B cell (primary cell): ENCODE measurements around the gene BCL11A. TPM values are rescaled to one million over a fixed set of nuclear protein-coding genes. Genes with fewer than 3 reads are reported as not detected.

Source experiments
- ATAC-seq: fragments of 200-7000 bp; cut with Tn5 transposase; one replicate; pipeline ENCODE4 v1.10.0; 2021; ENCODE audit warnings: low read depth, mild to moderate bottlenecking, moderate number of reproducible peaks, moderate library complexity
- CTCF ChIA-PET: fragments of 350-600 bp; sonication (Branson Sonifier 250); formaldehyde crosslinking; loops from one replicate; lab custom pipeline; 2021; ENCODE audit warnings: antibody characterized with exemption, inconsistent platforms; lab: Charles Lee
- POLR2A ChIA-PET: fragments of 350-600 bp; sonication (Branson Sonifier 250); formaldehyde crosslinking; loops from one replicate; lab custom pipeline; 2021; ENCODE audit warnings: antibody characterized with exemption; lab: Charles Lee
- DNase-seq: peaks from one replicate; pipeline ENCODE4 v3.0.0; 2013
- H2AFZ ChIP-seq: 2 replicates; pipeline ENCODE4 v1.6.1; 2012; ENCODE audit warnings: mild to moderate bottlenecking, low read depth, low read length; ENCODE audit not compliant: insufficient read depth, poor library complexity, severe bottlenecking
- H3K27ac ChIP-seq, 2 donors: 1 replicate in 1 of 2; 2 replicates in 1 of 2; pipeline ENCODE4 v1.5.1; 2012 to 2013; ENCODE audit warnings: low read length in 2 of 2, mild to moderate bottlenecking in 2 of 2, moderate library complexity in 1 of 2
- H3K27me3 ChIP-seq, 4 experiments: fragments of 200-600 bp in 1 of 4; sonication (generic) in 1 of 4; replicated peaks in 1 of 4; 1 replicate in 2 of 4; 2 replicates in 2 of 4; pipeline versions ENCODE4 v1.6.1 to v1.7.0; 2013 to 2016; ENCODE audit warnings: low read length in 3 of 4, mild to moderate bottlenecking in 2 of 4, mixed read lengths in 1 of 4, moderate library complexity in 1 of 4; ENCODE audit not compliant: insufficient read depth in 4 of 4, control insufficient read depth in 3 of 4; ENCODE audit errors: control extremely low read depth in 1 of 4
- H3K36me3 ChIP-seq, 2 experiments: replicated peaks in 1 of 2; 1 replicate in 1 of 2; 2 replicates in 1 of 2; pipeline versions ENCODE4 v1.6.1 to v1.7.1; 2013; ENCODE audit warnings: low read length in 1 of 2; ENCODE audit not compliant: insufficient read depth in 2 of 2, control insufficient read depth in 1 of 2; ENCODE audit errors: control extremely low read depth in 1 of 2, extremely low read depth in 1 of 2
- H3K4me1 ChIP-seq, 2 donors: fragments of 200-600 bp in 1 of 2; sonication (generic) in 1 of 2; 1 replicate in 1 of 2; 2 replicates in 1 of 2; pipeline versions ENCODE4 v1.5.1 to v1.6.1; 2013 to 2017; ENCODE audit warnings: low read length in 2 of 2; ENCODE audit not compliant: control insufficient read depth in 2 of 2, insufficient read depth in 2 of 2
- H3K4me2 ChIP-seq: replicated peaks from 2 replicates; pipeline ENCODE3; 2012; ENCODE audit warnings: mild to moderate bottlenecking, low read depth, low read length; ENCODE audit not compliant: poor library complexity, severe bottlenecking
- H3K4me3 ChIP-seq, 5 experiments: fragments of 200-600 bp in 1 of 5; sonication (generic) in 1 of 5; 1 replicate in 3 of 5; 2 replicates in 2 of 5; pipeline versions ENCODE4 v1.5.1 to v1.7.0; 2011 to 2016; ENCODE audit warnings: low read length in 4 of 5, mild to moderate bottlenecking in 4 of 5, low read depth in 2 of 5, control low read depth in 1 of 5, moderate library complexity in 1 of 5; ENCODE audit not compliant: insufficient read depth in 1 of 5; ENCODE audit errors: control extremely low read depth in 1 of 5, extremely low read depth in 1 of 5
- H3K79me2 ChIP-seq: fragments of 200-600 bp; sonication (generic); one replicate; pipeline ENCODE4 v1.6.0; 2016; ENCODE audit warnings: low read length; ENCODE audit not compliant: control insufficient read depth, insufficient read depth
- H3K9ac ChIP-seq: fragments of 200-600 bp; sonication (generic); 2 replicates; pipeline ENCODE4 v1.6.1; 2017; ENCODE audit warnings: mild to moderate bottlenecking, low read length, moderate library complexity
- H3K9me3 ChIP-seq, 3 donors: one replicate each; pipeline versions ENCODE4 v1.6.1 to v1.7.1; 2013; ENCODE audit warnings: low read length in 2 of 3; ENCODE audit not compliant: control insufficient read depth in 2 of 3, insufficient read depth in 1 of 3; ENCODE audit errors: control extremely low read depth in 1 of 3
- H4K20me1 ChIP-seq: 2 replicates; pipeline ENCODE4 v1.6.0; 2012; ENCODE audit warnings: mild to moderate bottlenecking, low read length; ENCODE audit not compliant: insufficient read depth, control insufficient read depth, poor library complexity, severe bottlenecking
- H3K27ac Mint-ChIP-seq: one replicate; pipeline ENCODE4 v1.8.0; 2021; ENCODE audit warnings: mixed read lengths
- H3K27me3 Mint-ChIP-seq: one replicate; pipeline ENCODE4 v1.8.0; 2021; ENCODE audit warnings: mixed read lengths
- H3K4me1 Mint-ChIP-seq: one replicate; pipeline ENCODE4 v1.8.0; 2021; ENCODE audit warnings: mixed read lengths
- H3K4me3 Mint-ChIP-seq: one replicate; pipeline ENCODE4 v1.8.0; 2021; ENCODE audit warnings: mixed read lengths
- H3K9me3 Mint-ChIP-seq: one replicate; pipeline ENCODE4 v1.8.0; 2022; ENCODE audit warnings: mixed read lengths; ENCODE audit not compliant: insufficient read depth
- CTCF ChIP-seq: fragments of 200-600 bp; IDR thresholded peaks from one replicate; pipeline ENCODE4 v1.8.0; 2022; ENCODE audit warnings: antibody characterized with exemption, mild to moderate bottlenecking
- EZH2 ChIP-seq: IDR thresholded peaks from 2 replicates; pipeline ENCODE4 v1.6.1; 2012; ENCODE audit warnings: borderline replicate concordance, low read depth, mild to moderate bottlenecking, moderate library complexity, low read length; ENCODE audit not compliant: insufficient read depth, poor library complexity, severe bottlenecking
- WGBS: methylation state at CpG from one replicate; pipeline ENCODE4 v1.1.5; 2013; ENCODE audit warnings: missing lambda C conversion rate; ENCODE audit not compliant: insufficient coverage; 5-methylcytosine and 5-hydroxymethylcytosine counted together
- intact Hi-C: fragments of 100-400 bp; cut with micrococcal nuclease; formaldehyde crosslinking; loops from one replicate; pipeline ENCODE4 v1.10.0; 2022
- polyA plus RNA-seq: library from polyadenylated mRNA; depleted of rRNA; stranded (reverse); fragments of >200 nt; gene quantifications from 2 replicates; pipeline ENCODE4 v1.2.3, GENCODE V29; 2012
- total RNA-seq, 2 donors: library from RNA; stranded (reverse); fragments of 120-200 nt in 1 of 2; gene quantifications; 1 replicate in 1 of 2; 2 replicates in 1 of 2; pipeline versions ENCODE4 v1.2.3 to v1.2.4, GENCODE V29; 2013 to 2022

The BCL11A gene
- total and polyA plus RNA-seq, 2 donors (not counting 1 experiment from before 2014, with no cell fraction given) = 81.8 to 383 TPM

GRCh38 chr2:60540074-60540473 lies 13.4 kb downstream of the BCL11A start:
- 88% methylated on average over 2 of the region's 2 CpGs for WGBS
- Histone ChIP-seq H3K9ac (no peak overlapping the region), H3K4me3 (no peak overlapping the region), H3K4me1 (peaks cover 84 to 99% of the 10 kb centered on the region in 2 donors), H3K9me3 (no peaks in the 10 kb centered on the region), H2AFZ (no peak overlapping the region), H3K36me3 (peaks cover 5 to 94% of the 10 kb centered on the region in 2 experiments), H4K20me1 (peaks cover 76% of the 10 kb centered on the region), H3K27ac (peak overlapping the region in 1 of 2 donors; percentile 61), H3K79me2 (peaks cover 100% of the 10 kb centered on the region), H3K27me3 (no peaks in the 10 kb centered on the region), H3K4me2 (peak overlapping the region; percentile 24)
- peak overlapping the region; percentile 15 for H3K4me3 Mint-ChIP-seq
- CTCF ChIA-PET = interaction anchor here (0.9 to 3.3 kb wide), 5 partner anchors 8 to 100 kb away, joined by 3 to 16 read pairs (median 4); no protein-coding TSS in a partner anchor
- intact Hi-C loops = no loop called here
- H3K27ac Mint-ChIP-seq = peak overlapping the region; percentile 61
- H3K27me3 Mint-ChIP-seq = no peaks in the 10 kb centered on the region
- DNase-seq (no peak), ATAC-seq (no peak)
- peaks cover 82% of the 10 kb centered on the region for H3K4me1 Mint-ChIP-seq
- no peaks in the 10 kb centered on the region for H3K9me3 Mint-ChIP-seq
- POLR2A ChIA-PET = interaction anchor here (0.7 to 1.6 kb wide), 2 partner anchors 9 to 25 kb away, joined by 3 to 5 read pairs; no protein-coding TSS in a partner anchor
- no peak for TF ChIP-seq CTCF

- H3K9me3 Mint-ChIP-seq = no peaks in the 10 kb centered on the region
- peaks cover 82% of the 10 kb centered on the region for H3K4me1 Mint-ChIP-seq
- Histone ChIP-seq H3K36me3 (peaks cover 3 to 90% of the 10 kb centered on the region in 2 experiments), H3K27me3 (no peaks in the 10 kb centered on the region), H3K27ac (peak overlapping the region in 1 of 2 donors; percentile 61), H3K9ac (no peak overlapping the region), H3K79me2 (peaks cover 100% of the 10 kb centered on the region), H3K9me3 (no peaks in the 10 kb centered on the region), H3K4me1 (peaks cover 84 to 99% of the 10 kb centered on the region in 2 donors), H2AFZ (no peak overlapping the region), H3K4me3 (no peak overlapping the region), H4K20me1 (peaks cover 76% of the 10 kb centered on the region), H3K4me2 (peak overlapping the region; percentile 23)
- intact Hi-C loops = no loop called here
- H3K27ac Mint-ChIP-seq = peak overlapping the region; percentile 66
- WGBS = 92% methylated on average over 4 of the region's 5 CpGs
- no peak for TF ChIP-seq EZH2
- no peak for TF ChIP-seq CTCF
- POLR2A ChIA-PET = no interaction called here
- CTCF ChIA-PET = interaction anchor here (0.8 to 3.3 kb wide), 7 partner anchors 10 to 1091 kb away, joined by 3 to 16 read pairs (median 3); no protein-coding TSS in a partner anchor
- ATAC-seq (no peak), DNase-seq (no peak)
- peak overlapping the region; percentile 33 for H3K4me3 Mint-ChIP-seq
- no peaks in the 10 kb centered on the region for H3K27me3 Mint-ChIP-seq
These were observed 14.3 kb downstream of the BCL11A start for GRCh38 chr2:60539140-60539539.
